ENCODE results near the gene GZF1.

GRCh38 chr20:23331450-23332350 lies 30.3 kb upstream of the GZF1 start:
- TF ChIP-seq CTCF (IDR thresholded peaks at IDR 0.05; ENCODE audit: low read depth, low read length) (no peak), MAX (IDR thresholded peaks at IDR 0.05; ENCODE audit: low read depth, low read length) (no peak)
